K562 (cell line): Measurements from ENCODE around the gene TMEM41A. TPM values are rescaled to one million over a fixed set of nuclear protein-coding genes. Genes with fewer than 3 reads are reported as not detected.

ENCODE experiments used
- ARID3B ChIP-seq: fragments of 250-450 bp; sonication (Bioruptor Pico); IDR thresholded peaks from 2 replicates; pipeline ENCODE4 v1.4.0; 2020; ENCODE audit warnings: borderline replicate concordance
- CREBBP ChIP-seq: IDR thresholded peaks from one replicate; pipeline ENCODE4 v1.6.1; 2012; ENCODE audit warnings: low read depth, mild to moderate bottlenecking, control low read depth, inconsistent platforms, low read length
- CREM ChIP-seq: IDR thresholded peaks from 2 replicates; pipeline ENCODE4 v1.6.1; 2014; ENCODE audit warnings: antibody characterized with exemption, low read depth
- DEAF1 ChIP-seq: fragments of 450-650 bp; formaldehyde crosslinking; IDR thresholded peaks from 2 replicates; pipeline ENCODE4 v1.4.0; 2020; ENCODE audit warnings: mild to moderate bottlenecking, moderate library complexity
- E2F4 ChIP-seq: sonication (generic); formaldehyde crosslinking; IDR thresholded peaks from 2 replicates; pipeline ENCODE4 v1.8.0; 2022; ENCODE audit warnings: mild to moderate bottlenecking, low read depth, missing genetic modification reagents
- HDGF ChIP-seq: fragments of 450-650 bp; IDR thresholded peaks from 2 replicates; pipeline ENCODE4 v1.6.1; 2016
- ILF3 ChIP-seq: fragments of 450-650 bp; IDR thresholded peaks from 2 replicates; pipeline ENCODE4 v1.6.1; 2018; ENCODE audit warnings: antibody characterized with exemption, mild to moderate bottlenecking, moderate library complexity, borderline replicate concordance
- MBD2 ChIP-seq: sonication (generic); IDR thresholded peaks from 2 replicates; pipeline ENCODE4 v1.6.1; 2016; ENCODE audit warnings: low read depth, borderline replicate concordance
- NCOA1 ChIP-seq: fragments of 450-650 bp; IDR thresholded peaks from 2 replicates; pipeline ENCODE4 v1.6.1; 2016; ENCODE audit warnings: low read depth
- NONO ChIP-seq, 2 experiments: fragments of 200-400 bp in 1 of 2; fragments of 450-650 bp in 1 of 2; formaldehyde crosslinking in 1 of 2; IDR thresholded peaks; 2 replicates each; pipeline ENCODE4 v1.6.1; 2017; ENCODE audit warnings: low read depth in 2 of 2, mild to moderate bottlenecking in 2 of 2, moderate library complexity in 2 of 2, low read length in 1 of 2
- PHTF2 ChIP-seq: fragments of 250-450 bp; sonication (Bioruptor Pico); IDR thresholded peaks from 2 replicates; pipeline ENCODE4 v1.5.0; 2021; ENCODE audit warnings: mild to moderate bottlenecking
- POLR3A ChIP-seq: IDR thresholded peaks from 2 replicates; pipeline ENCODE4 v1.6.1; 2011; ENCODE audit warnings: borderline replicate concordance, mild to moderate bottlenecking, moderate library complexity; ENCODE audit not compliant: insufficient read length, insufficient read depth; ENCODE audit errors: extremely low read depth
- RFX7 ChIP-seq: fragments of 250-450 bp; sonication (Bioruptor Pico); IDR thresholded peaks from 2 replicates; pipeline ENCODE4 v1.5.1; 2021; ENCODE audit warnings: mild to moderate bottlenecking
- SAP30 ChIP-seq: fragments of 200-600 bp; sonication (generic); IDR thresholded peaks from 2 replicates; pipeline ENCODE4 v1.6.1; 2012; ENCODE audit warnings: borderline replicate concordance, low read depth, mild to moderate bottlenecking, moderate library complexity, low read length, control low read depth, inconsistent platforms; ENCODE audit not compliant: insufficient read depth, poor library complexity, severe bottlenecking
- SIN3B ChIP-seq: fragments of 450-650 bp; IDR thresholded peaks from 2 replicates; pipeline ENCODE4 v1.6.1; 2017; ENCODE audit warnings: low read depth, mild to moderate bottlenecking, moderate library complexity
- TAF15 ChIP-seq: fragments of 200-400 bp; formaldehyde crosslinking; IDR thresholded peaks from 2 replicates; pipeline ENCODE4 v1.6.1; 2017; ENCODE audit warnings: mild to moderate bottlenecking, low read depth, low read length, moderate library complexity
- TAF7 ChIP-seq: fragments of 450-650 bp; IDR thresholded peaks from 2 replicates; pipeline ENCODE4 v1.6.1; 2016; ENCODE audit warnings: missing genetic modification characterization, missing compliant biosample characterization
- TCF7 ChIP-seq: sonication (generic); IDR thresholded peaks from 2 replicates; pipeline ENCODE4 v1.6.1; 2016; ENCODE audit warnings: antibody characterized with exemption, borderline replicate concordance
- ZBTB26 ChIP-seq: fragments of 450-650 bp; formaldehyde crosslinking; IDR thresholded peaks from 2 replicates; pipeline ENCODE4 v1.4.0; 2022; ENCODE audit warnings: missing genetic modification characterization
- ZKSCAN1 ChIP-seq: fragments of 150-350 bp; IDR thresholded peaks from 2 replicates; pipeline ENCODE4 v1.6.1; 2016; ENCODE audit warnings: low read depth, low read length
- ZNF175 ChIP-seq: fragments of 200-800 bp; sonication (Bioruptor generic); IDR thresholded peaks from 2 replicates; pipeline ENCODE4 v1.6.1; 2016; ENCODE audit warnings: low read depth, mild to moderate bottlenecking, missing genetic modification characterization, missing compliant biosample characterization
- ZNF707 ChIP-seq: fragments of 250-450 bp; sonication (Bioruptor Pico); conservative IDR thresholded peaks from 2 replicates; pipeline ENCODE4 v1.8.0; 2022; ENCODE audit warnings: inconsistent platforms, mild to moderate bottlenecking, moderate library complexity
- polyA plus RNA-seq, 8 experiments: library from polyadenylated mRNA; depleted of rRNA in 4 of 8; stranded (reverse) in 5 of 8; unstranded in 3 of 8; fragments of >200 nt; fragmentation: Nextera tagmentation in 2 of 8; fragmentation: Illumina TruSeq in 1 of 8; extraction: Ambion mirVana in 2 of 8; extraction: Trizol in 1 of 8; gene quantifications; 2 replicates each; pipeline versions ENCODE4 v1.2.1 to v1.2.3, GENCODE V29; 2011 to 2014; ENCODE audit warnings: inconsistent platforms in 1 of 8, missing spikeins in 1 of 8
- total RNA-seq, 7 experiments: library from RNA; depleted of rRNA in 6 of 7; stranded (reverse); fragments of >200 nt in 6 of 7; fragmentation: Illumina TruSeq in 2 of 7; extraction: Trizol in 2 of 7; gene quantifications; 2 replicates each; pipeline versions ENCODE4 v1.2.1 to v1.2.3, GENCODE V29; 2011 to 2021; ENCODE audit warnings: low replicate concordance in 1 of 7

The TMEM41A gene
- total and polyA plus RNA-seq, 9 of the 15 experiments (the other 6 are each of a cell fraction or from before 2014, with no cell fraction given): 22.5 to 65.9 (median 31.5) TPM

GRCh38 chr3:185498503-185499396 is at the start of gene TMEM41A (continued):
- TF ChIP-seq SAP30 (peak; percentile 64), ILF3 (no peak), ZNF175 (no peak; the same call in 1 of the 2 replicates), TAF15 (no peak), HDGF (no peak), POLR3A (no peak), TCF7 (peak; percentile 78), MBD2 (peak; percentile 80; the same call in 1 of the 2 replicates), CREBBP (no peak), SIN3B (peak; percentile 99), PHTF2 (CRISPR knock-in tag) (no peak), ZKSCAN1 (peak; percentile 70; the same call in 1 of the 2 replicates), ZNF707 (CRISPR knock-in tag) (no peak), RFX7 (CRISPR knock-in tag) (no peak), DEAF1 (no peak), ZBTB26 (no peak), NONO (IDR thresholded peaks at IDR 0.05; ENCODE audit: low read depth in 2 of 2, low read length in 1 of 2) (peak; percentile 48 to 96; a peak in 3 of 4 replicates), NCOA1 (peak; percentile 97), TAF7 (tag) (peak; percentile 87), E2F4 (CRISPR knock-in tag) (peak; percentile 41; the same call in 1 of the 2 replicates), ARID3B (CRISPR knock-in tag) (no peak), CREM (peak; percentile 80)
